OCI-LY3 (cell line): ENCODE measurements around the gene MYL12A.

ENCODE experiments used
- CTCF ChIP-seq: fragments of 200-600, 300-600 bp; sonication (generic); IDR thresholded peaks from 2 replicates; pipeline ENCODE4 v1.5.1; 2014; ENCODE audit warnings: antibody characterized with exemption, low read length, low read depth
- EZH2phosphoT487 ChIP-seq: fragments of 200-600 bp; shearing (Covaris generic); IDR thresholded peaks from 2 replicates; pipeline ENCODE4 v1.6.1; 2018; ENCODE audit warnings: antibody characterized with exemption, mixed run types, low read depth

- TF ChIP-seq CTCF (no peak), EZH2phosphoT487 (no peak)
Observed at GRCh38 chr18:3293196-3293951, 45.8 kb downstream of the MYL12A start.
